ENCODE data around the gene OCA2.

Gene OCA2

GRCh38 chr15:28037969-28038590 is 61.0 kb downstream of the OCA2 start:
- Histone ChIP-seq H3K36me3 (replicated peaks; ENCODE audit: insufficient read depth, low read length) (no peaks in the 10 kb centered on the region), H3K4me3 (ENCODE audit: low read length) (no peak overlapping the region), H3F3A (ENCODE audit: insufficient read depth, low read length) (no peaks in the 10 kb centered on the region), H2AFZ (ENCODE audit: low read length) (no peak overlapping the region), H4K20me1 (ENCODE audit: insufficient read depth, low read length) (no peaks in the 10 kb centered on the region), H3K9me3 (replicated peaks; ENCODE audit: insufficient read depth, low read length) (no peaks in the 10 kb centered on the region), H3K9me2 (replicated peaks; ENCODE audit: insufficient read depth, low read length) (no peaks in the 10 kb centered on the region), H3K79me2 (ENCODE audit: low read length) (no peaks in the 10 kb centered on the region), H3K27me3 (replicated peaks; ENCODE audit: insufficient read depth, low read length) (no peaks in the 10 kb centered on the region), H3K4me1 (ENCODE audit: low read length) (no peaks in the 10 kb centered on the region), H3K9ac (ENCODE audit: low read length) (no peak overlapping the region), H3K27ac (ENCODE audit: low read length) (no peak overlapping the region), H3K4me2 (ENCODE audit: low read depth, low read length) (no peak overlapping the region)
- DNase-seq: no peak
- no peak for TF ChIP-seq EZH2 (optimal IDR thresholded peaks at IDR 0.05; ENCODE audit: low read depth, low read length)
- TF ChIP-seq CTCF (IDR thresholded peaks at IDR 0.05; ENCODE audit: low read length): no peak

GRCh38 chr15:28033443-28033842 is 65.7 kb downstream of the OCA2 start:
- no peaks in the 10 kb centered on the region for H3K27me3 ChIP-seq (replicated peaks; ENCODE audit: insufficient read depth, low read length)

GRCh38 chr15:28030801-28031200 is 68.3 kb downstream of the OCA2 start:
- H3K9ac ChIP-seq (ENCODE audit: low read length): no peak overlapping the region
- TF ChIP-seq CTCF (IDR thresholded peaks at IDR 0.05; ENCODE audit: low read length): no peak
- no peaks in the 10 kb centered on the region for H3K9me3 ChIP-seq (replicated peaks; ENCODE audit: insufficient read depth, low read length)
- no peaks in the 10 kb centered on the region for H3K9me2 ChIP-seq (replicated peaks; ENCODE audit: insufficient read depth, low read length)
- H3K4me2 ChIP-seq (ENCODE audit: low read depth, low read length): no peak overlapping the region
- no peak overlapping the region for H3K4me3 ChIP-seq (ENCODE audit: low read length)
- no peak for DNase-seq
- no peak overlapping the region for H2AFZ ChIP-seq (ENCODE audit: low read length)
- H4K20me1 ChIP-seq (ENCODE audit: insufficient read depth, low read length): no peaks in the 10 kb centered on the region
- no peaks in the 10 kb centered on the region for H3F3A ChIP-seq (ENCODE audit: insufficient read depth, low read length)
- no peaks in the 10 kb centered on the region for H3K4me1 ChIP-seq (ENCODE audit: low read length)
- H3K36me3 ChIP-seq (replicated peaks; ENCODE audit: insufficient read depth, low read length): no peaks in the 10 kb centered on the region
- H3K79me2 ChIP-seq (ENCODE audit: low read length): no peaks in the 10 kb centered on the region
- H3K27ac ChIP-seq (ENCODE audit: low read length): no peak overlapping the region
- no peaks in the 10 kb centered on the region for H3K27me3 ChIP-seq (replicated peaks; ENCODE audit: insufficient read depth, low read length)

More at GRCh38 chr15:28033443-28033842, 65.7 kb downstream of the OCA2 start:
- H3K9ac ChIP-seq (ENCODE audit: low read length): no peak overlapping the region
- H3K36me3 ChIP-seq (replicated peaks; ENCODE audit: insufficient read depth, low read length): no peaks in the 10 kb centered on the region
- no peak overlapping the region for H3K4me3 ChIP-seq (ENCODE audit: low read length)
- no peaks in the 10 kb centered on the region for H3K79me2 ChIP-seq (ENCODE audit: low read length)
- no peak overlapping the region for H2AFZ ChIP-seq (ENCODE audit: low read length)
- no peaks in the 10 kb centered on the region for H4K20me1 ChIP-seq (ENCODE audit: insufficient read depth, low read length)
- H3K4me2 ChIP-seq (ENCODE audit: low read depth, low read length): no peak overlapping the region
- no peaks in the 10 kb centered on the region for H3K4me1 ChIP-seq (ENCODE audit: low read length)
- no peak overlapping the region for H3K27ac ChIP-seq (ENCODE audit: low read length)
- TF ChIP-seq EZH2phosphoT487 (IDR thresholded peaks at IDR 0.05; ENCODE audit: low read length): no peak
- no peak for TF ChIP-seq CTCF (IDR thresholded peaks at IDR 0.05; ENCODE audit: low read length)
- no peaks in the 10 kb centered on the region for H3K9me3 ChIP-seq (replicated peaks; ENCODE audit: insufficient read depth, low read length)
- H3F3A ChIP-seq (ENCODE audit: insufficient read depth, low read length): no peaks in the 10 kb centered on the region
- H3K9me2 ChIP-seq (replicated peaks; ENCODE audit: insufficient read depth, low read length): no peaks in the 10 kb centered on the region
- DNase-seq: no peak
